Upper lobe of left lung (tissue), 4 donors: ENCODE data around the gene FAM110D.

Source experiments
- CTCF ChIP-seq, 6 experiments: fragments of 450-650 bp in 4 of 6; fragments of 200-600 bp in 2 of 6; sonication (generic) in 2 of 6; IDR thresholded peaks; one replicate each; pipeline ENCODE4 v1.5.1; 2016 to 2019; ENCODE audit warnings: antibody characterized with exemption in 6 of 6
- EP300 ChIP-seq, 4 donors: sonication (generic); formaldehyde crosslinking; IDR thresholded peaks; one replicate each; pipeline ENCODE4 v1.5.1; 2017; ENCODE audit warnings: antibody characterized with exemption in 4 of 4, control low read depth in 2 of 4
- POLR2A ChIP-seq, 4 donors: fragments of 450-650 bp; IDR thresholded peaks; one replicate each; pipeline ENCODE4 v1.5.1; 2016 to 2017; ENCODE audit warnings: antibody characterized with exemption in 4 of 4, mild to moderate bottlenecking in 2 of 4
- POLR2AphosphoS5 ChIP-seq, 2 donors: sonication (generic); formaldehyde crosslinking; IDR thresholded peaks; one replicate each; pipeline ENCODE4 v1.5.1; 2017; ENCODE audit warnings: antibody characterized with exemption in 2 of 2

GRCh38 chr1:26119892-26120608, 38.8 kb upstream of the FAM110D start:
- TF ChIP-seq POLR2A (IDR thresholded peaks at IDR 0.05) = no peak
- no peak for TF ChIP-seq CTCF (IDR thresholded peaks at IDR 0.05)
- no peak for TF ChIP-seq POLR2AphosphoS5 (IDR thresholded peaks at IDR 0.05)
- no peak for TF ChIP-seq EP300 (IDR thresholded peaks at IDR 0.05)
